H1 (cell line): ENCODE results near the gene HPS3. TPM values are rescaled to one million over a fixed set of nuclear protein-coding genes. Genes with fewer than 3 reads are reported as not detected.

ENCODE experiments used
- CTCF ChIA-PET: fragments of 300-600 bp; sonication (Branson Sonifier 250); formaldehyde crosslinking; loops from one replicate; lab custom pipeline; 2021; ENCODE audit not compliant: partially characterized antibody; lab: Charles Lee
- POLR2A ChIA-PET: fragments of 300-600 bp; sonication (Branson Sonifier 250); formaldehyde crosslinking; loops from one replicate; lab custom pipeline; 2021; ENCODE audit warnings: inconsistent platforms; ENCODE audit not compliant: partially characterized antibody; lab: Charles Lee
- DNase-seq, 2 experiments: peaks; one replicate each; pipeline versions ENCODE4 v3.0.0 to v3.0.0-alpha.2; 2010 to 2022; ENCODE audit warnings: low spot score in 2 of 2, low read depth in 1 of 2, mixed read lengths in 1 of 2
- FAIRE-seq: peaks from 2 replicates; lab custom pipeline; 2011; peaks lifted over from hg19 to GRCh38; lab: Jason Lieb, UNC
- H2AFZ ChIP-seq: 2 replicates; pipeline ENCODE4 v1.8.1; 2012; ENCODE audit warnings: low read length, inconsistent platforms
- H2AK5ac ChIP-seq: 2 replicates; pipeline ENCODE4 v1.6.1; 2013; ENCODE audit warnings: low read depth, low read length
- H2BK120ac ChIP-seq: replicated peaks from 2 replicates; pipeline ENCODE3; 2013; ENCODE audit warnings: low read depth, low read length, inconsistent platforms
- H2BK12ac ChIP-seq: 2 replicates; pipeline ENCODE4 v1.6.1; 2013; ENCODE audit warnings: low read depth, low read length
- H2BK15ac ChIP-seq: 2 replicates; pipeline ENCODE4 v1.6.1; 2013; ENCODE audit warnings: low read length
- H2BK20ac ChIP-seq: 2 replicates; pipeline ENCODE4 v1.6.1; 2013; ENCODE audit warnings: low read length
- H2BK5ac ChIP-seq: 2 replicates; pipeline ENCODE4 v1.6.1; 2013; ENCODE audit warnings: low read depth, low read length
- H3K14ac ChIP-seq: 2 replicates; pipeline ENCODE4 v1.6.1; 2013; ENCODE audit warnings: inconsistent platforms; ENCODE audit not compliant: insufficient read length
- H3K18ac ChIP-seq: 2 replicates; pipeline ENCODE4 v1.6.1; 2013; ENCODE audit warnings: low read length; ENCODE audit errors: extremely low read depth
- H3K23ac ChIP-seq: 2 replicates; pipeline ENCODE4 v1.6.1; 2013; ENCODE audit warnings: inconsistent platforms; ENCODE audit not compliant: insufficient read length
- H3K23me2 ChIP-seq: 2 replicates; pipeline ENCODE4 v1.6.1; 2013; ENCODE audit warnings: low read depth, low read length
- H3K27ac ChIP-seq: 2 replicates; pipeline ENCODE4 v1.6.1; 2011; ENCODE audit warnings: low read depth, low read length, inconsistent platforms
- H3K27me3 ChIP-seq, 4 experiments: replicated peaks in 1 of 4; 1 replicate in 1 of 4; 2 replicates in 3 of 4; pipeline versions ENCODE4 v1.6.1 to v1.8.1; 2011 to 2013; ENCODE audit warnings: low read length in 3 of 4, mild to moderate bottlenecking in 3 of 4, inconsistent platforms in 2 of 4, mixed read lengths in 2 of 4, moderate library complexity in 1 of 4; ENCODE audit not compliant: control insufficient read depth in 3 of 4, insufficient read depth in 3 of 4; ENCODE audit errors: extremely low read depth in 1 of 4
- H3K36me3 ChIP-seq, 4 experiments: 2 replicates each; pipeline versions ENCODE4 v1.6.1 to v1.8.1; 2011 to 2013; ENCODE audit warnings: mild to moderate bottlenecking in 4 of 4, low read length in 3 of 4, moderate library complexity in 2 of 4, control low read depth in 1 of 4, inconsistent platforms in 1 of 4; ENCODE audit not compliant: insufficient read depth in 4 of 4, control insufficient read depth in 2 of 4
- H3K4ac ChIP-seq: replicated peaks from 2 replicates; pipeline ENCODE3; 2013; ENCODE audit warnings: low read length, low read depth, mixed read lengths, inconsistent platforms; ENCODE audit not compliant: insufficient read length
- H3K4me1 ChIP-seq, 4 experiments: replicated peaks in 1 of 4; 1 replicate in 1 of 4; 2 replicates in 3 of 4; pipeline versions ENCODE4 v1.6.1 to v1.8.1; 2011 to 2013; ENCODE audit warnings: low read length in 3 of 4, inconsistent platforms in 2 of 4, mixed read lengths in 1 of 4; ENCODE audit not compliant: insufficient read depth in 4 of 4, control insufficient read depth in 3 of 4
- H3K4me2 ChIP-seq, 2 experiments: 2 replicates each; pipeline versions ENCODE4 v1.6.1 to v1.8.1; 2011 to 2013; ENCODE audit warnings: low read depth in 2 of 2, low read length in 2 of 2, control low read depth in 1 of 2, inconsistent platforms in 1 of 2, mild to moderate bottlenecking in 1 of 2; ENCODE audit not compliant: insufficient read depth in 1 of 2
- H3K4me3 ChIP-seq, 4 experiments: fragments of 200-600, 300-600 bp in 1 of 4; sonication (generic), shearing (Covaris generic), sonication (Bioruptor Twin) in 1 of 4; 2 replicates each; pipeline versions ENCODE4 v1.5.1 to v1.8.1; 2011 to 2016; ENCODE audit warnings: low read length in 4 of 4, low read depth in 3 of 4, control low read depth in 2 of 4, inconsistent platforms in 2 of 4, mild to moderate bottlenecking in 2 of 4, mixed read lengths in 1 of 4, moderate library complexity in 1 of 4; ENCODE audit not compliant: insufficient read depth in 2 of 4; ENCODE audit errors: extremely low read depth in 1 of 4
- H3K56ac ChIP-seq: replicated peaks from 2 replicates; pipeline ENCODE3; 2013; ENCODE audit warnings: low read depth, mild to moderate bottlenecking, mixed read lengths, low read length, inconsistent platforms; ENCODE audit not compliant: insufficient read length
- H3K79me1 ChIP-seq: 2 replicates; pipeline ENCODE4 v1.6.1; 2013; ENCODE audit warnings: low read depth, low read length, control low read depth
- H3K79me2 ChIP-seq, 2 experiments: 2 replicates each; pipeline versions ENCODE4 v1.6.1 to v1.8.1; 2012 to 2013; ENCODE audit warnings: low read length in 2 of 2, mild to moderate bottlenecking in 2 of 2, inconsistent platforms in 1 of 2; ENCODE audit not compliant: insufficient read depth in 2 of 2, control insufficient read depth in 1 of 2
- H3K9ac ChIP-seq, 4 experiments: replicated peaks in 1 of 4; 1 replicate in 1 of 4; 2 replicates in 3 of 4; pipeline versions ENCODE4 v1.6.1 to v1.8.1; 2011 to 2013; ENCODE audit warnings: low read depth in 3 of 4, low read length in 3 of 4, control low read depth in 2 of 4, mild to moderate bottlenecking in 2 of 4, moderate library complexity in 2 of 4, inconsistent platforms in 1 of 4; ENCODE audit errors: extremely low read depth in 1 of 4
- H3K9me3 ChIP-seq, 2 experiments: 2 replicates each; pipeline versions ENCODE4 v1.6.1 to v1.8.1; 2012 to 2013; ENCODE audit warnings: mild to moderate bottlenecking in 2 of 2, moderate library complexity in 2 of 2, control low read depth in 1 of 2, inconsistent platforms in 1 of 2, low read depth in 1 of 2, low read length in 1 of 2, mixed read lengths in 1 of 2; ENCODE audit not compliant: insufficient read depth in 2 of 2
- H4K20me1 ChIP-seq, 2 experiments: replicated peaks in 1 of 2; 2 replicates each; pipeline versions ENCODE3 to v1.8.1; 2011 to 2013; ENCODE audit warnings: inconsistent platforms in 2 of 2, low read length in 2 of 2, mild to moderate bottlenecking in 1 of 2; ENCODE audit not compliant: insufficient read depth in 2 of 2, control insufficient read depth in 1 of 2
- H4K5ac ChIP-seq: 2 replicates; pipeline ENCODE4 v1.6.1; 2013; ENCODE audit warnings: low read length, low read depth, mixed read lengths, inconsistent platforms; ENCODE audit not compliant: insufficient read length
- H4K8ac ChIP-seq: 2 replicates; pipeline ENCODE4 v1.8.0; 2013; ENCODE audit warnings: mild to moderate bottlenecking, moderate library complexity, low read length, inconsistent platforms; ENCODE audit not compliant: insufficient read depth; ENCODE audit errors: extremely low read depth
- H4K91ac ChIP-seq: replicated peaks from 2 replicates; pipeline ENCODE3; 2013; ENCODE audit warnings: low read length, mixed read lengths, inconsistent platforms; ENCODE audit not compliant: insufficient read length
- CBX5 ChIP-seq: fragments of 300-800, 300-1000 bp; sonication (generic); IDR thresholded peaks from 2 replicates; pipeline ENCODE4 v1.7.1; 2016; ENCODE audit warnings: antibody characterized with exemption, low read length, low read depth
- FOSL1 ChIP-seq: IDR thresholded peaks from 2 replicates; pipeline ENCODE4 v1.6.1; 2011; ENCODE audit warnings: mild to moderate bottlenecking, low read depth, low read length, moderate library complexity; ENCODE audit not compliant: insufficient read depth
- KDM4A ChIP-seq: IDR thresholded peaks from one replicate; pipeline ENCODE4 v1.7.1; 2012; ENCODE audit warnings: low read depth, mild to moderate bottlenecking, moderate library complexity, low read length, inconsistent platforms; ENCODE audit not compliant: severe bottlenecking
- NANOG ChIP-seq: IDR thresholded peaks from 2 replicates; pipeline ENCODE4 v1.6.1; 2011; ENCODE audit warnings: low read length, low read depth, mild to moderate bottlenecking, inconsistent platforms; ENCODE audit not compliant: insufficient read depth, poor library complexity, severe bottlenecking
- POU5F1 ChIP-seq: IDR thresholded peaks from 2 replicates; pipeline ENCODE4 v1.6.1; 2011; ENCODE audit warnings: low read depth, mild to moderate bottlenecking, low read length, moderate library complexity
- RFX5 ChIP-seq: IDR thresholded peaks from 2 replicates; pipeline ENCODE4 v1.6.1; 2011; ENCODE audit warnings: low read depth, low read length, improper control_type of control experiment, borderline replicate concordance
- RNF2 ChIP-seq: fragments of 200-900, 300-1000 bp; sonication (generic); IDR thresholded peaks from 2 replicates; pipeline ENCODE4 v1.7.1; 2016; ENCODE audit warnings: borderline replicate concordance, low read depth, mild to moderate bottlenecking, antibody characterized with exemption, low read length; ENCODE audit not compliant: poor library complexity, severe bottlenecking; ENCODE audit errors: missing control alignments
- WGBS, 2 experiments: shearing (Covaris generic) in 1 of 2; methylation state at CpG; one replicate each; pipeline versions ENCODE4 v1.1.6 to v1.1.7; 2013 to 2015; ENCODE audit warnings: low lambda C conversion rate in 2 of 2, mixed read lengths in 2 of 2, inconsistent platforms in 1 of 2, low coverage in 1 of 2, missing lambda C conversion rate in 1 of 2; ENCODE audit not compliant: insufficient replicate concordance in 2 of 2, insufficient coverage in 1 of 2, insufficient read length in 1 of 2; ENCODE audit errors: extremely low coverage in 1 of 2, missing lambda C conversion rate in 1 of 2; 5-methylcytosine and 5-hydroxymethylcytosine counted together
- polyA plus RNA-seq, 7 experiments: library from polyadenylated mRNA; depleted of rRNA in 3 of 7; stranded (reverse) in 5 of 7; unstranded in 2 of 7; fragments of >200 nt in 5 of 7; fragments of 200-250 nt in 2 of 7; gene quantifications; 1 replicate in 5 of 7; 2 replicates in 1 of 7; 4 replicates in 1 of 7; pipeline versions ENCODE4 v1.2.1 to v1.2.3, GENCODE V29; 2011 to 2013; ENCODE audit warnings: missing spikeins in 2 of 7, mixed read lengths in 2 of 7
- total RNA-seq: library from RNA; stranded (reverse); fragmentation: NEBNext Ultra II Directional; extraction: Animal tissue kit (Norgen Biotek cat#: 25700); gene quantifications from 2 replicates; pipeline ENCODE4 v1.2.1, GENCODE V29; 2021
- TF ChIP-seq, protein P1 (sequence below): IDR thresholded peaks from 2 replicates; pipeline ENCODE4 v1.6.1; 2011; ENCODE audit warnings: low read depth, mild to moderate bottlenecking, low read length; ENCODE audit not compliant: insufficient read depth

The HPS3 gene
- total and polyA plus RNA-seq, 2 of the 8 experiments (the other 6 are each of a cell fraction or from before 2014, with no cell fraction given): 23.7 to 48.7 TPM

DNA sequence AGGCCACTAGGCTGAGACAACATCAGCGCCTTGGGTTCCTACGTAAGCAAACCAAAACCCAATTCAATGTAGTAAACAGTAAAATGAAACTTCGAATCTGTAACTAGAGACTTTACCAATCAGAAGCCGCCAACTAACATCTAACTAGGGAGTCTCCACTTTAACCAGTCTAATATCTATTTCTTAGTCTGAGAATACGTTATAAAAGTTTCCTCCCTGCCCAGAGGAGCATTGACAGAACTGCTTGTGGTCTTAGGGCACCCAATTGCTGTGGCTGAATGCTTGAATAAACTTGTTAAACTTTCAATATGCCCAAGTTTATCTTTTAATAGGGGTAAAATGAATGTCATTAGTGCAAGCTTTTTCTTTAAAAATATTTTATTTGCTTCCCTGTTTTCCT lies 87.9 kb downstream of the HPS3 start:
- Histone ChIP-seq H4K20me1 (no peaks in the 10 kb centered on the region), H4K8ac (no peak overlapping the region), H3K14ac (no peak overlapping the region), H3K56ac (no peak overlapping the region), H2BK12ac (no peak overlapping the region), H2AFZ (peak overlapping the region; percentile 30; the same call in 1 of the 2 replicates), H2BK120ac (no peak overlapping the region), H3K79me1 (no peaks in the 10 kb centered on the region), H3K4me2 (no peak overlapping the region), H3K27me3 (no peaks in the 10 kb centered on the region), H3K18ac (no peak overlapping the region), H3K79me2 (no peaks in the 10 kb centered on the region), H3K9ac (no peak overlapping the region), H2BK20ac (0 out of 2 replicates have a peak overlapping the region, but pooled peaks have one; percentile 49), H4K91ac (no peak overlapping the region), H2BK15ac (no peak overlapping the region), H4K5ac (no peak overlapping the region), H3K4ac (no peak overlapping the region), H3K23me2 (no peaks in the 10 kb centered on the region), H3K36me3 (no peaks in the 10 kb centered on the region; a peak in 2 of 8 replicates), H2BK5ac (no peak overlapping the region), H3K4me3 (no peak overlapping the region), H3K4me1 (peaks cover 0 to 3% (median 0%) of the 10 kb centered on the region in 4 experiments; a peak in 2 of 7 replicates), H3K9me3 (no peaks in the 10 kb centered on the region), H3K27ac (no peak overlapping the region), H3K23ac (no peak overlapping the region), H2AK5ac (no peak overlapping the region)
- DNase-seq (no peak), FAIRE-seq (no peak)
- TF ChIP-seq RFX5: no peak
- TF ChIP-seq, protein P1, sequence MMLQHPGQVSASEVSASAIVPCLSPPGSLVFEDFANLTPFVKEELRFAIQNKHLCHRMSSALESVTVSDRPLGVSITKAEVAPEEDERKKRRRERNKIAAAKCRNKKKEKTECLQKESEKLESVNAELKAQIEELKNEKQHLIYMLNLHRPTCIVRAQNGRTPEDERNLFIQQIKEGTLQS: no peak
- TF ChIP-seq NANOG: no peak
- no peak for TF ChIP-seq CBX5
- TF ChIP-seq KDM4A: no peak
- TF ChIP-seq FOSL1: no peak
- no peak for TF ChIP-seq RNF2
- TF ChIP-seq POU5F1: no peak
- CTCF ChIA-PET: interaction anchor here (0.6 to 0.8 kb wide), 3 partner anchors 12 to 285 kb away, joined by 3 read pairs; no protein-coding TSS in a partner anchor
- 87% methylated on average over 5 of the region's 5 CpGs; no CpG with 5 or more reads in 1 of the 2 experiments for WGBS, 2 experiments
- POLR2A ChIA-PET: no interaction called here
